OCI-LY1 (cell line): Measurements from ENCODE around the gene COL21A1.

Source experiments
- H2AFZ ChIP-seq: fragments of 200-600 bp; sonication (generic), shearing (Covaris generic); 2 replicates; pipeline ENCODE4 v1.6.0; 2014; ENCODE audit warnings: antibody characterized with exemption, mild to moderate bottlenecking, low read length
- H3F3A ChIP-seq: fragments of 200-600 bp; sonication (generic), shearing (Covaris generic); 2 replicates; pipeline ENCODE4 v1.6.0; 2014; ENCODE audit warnings: mild to moderate bottlenecking, antibody characterized with exemption, low read length, moderate library complexity; ENCODE audit not compliant: insufficient read depth
- H3K27ac ChIP-seq: fragments of 200-600 bp; sonication (generic); 2 replicates; pipeline ENCODE4 v1.5.1; 2014; ENCODE audit warnings: low read length, mixed run types, mild to moderate bottlenecking, low read depth; ENCODE audit not compliant: poor library complexity, severe bottlenecking
- H3K27me3 ChIP-seq: fragments of 200-600 bp; sonication (generic); 2 replicates; pipeline ENCODE4 v1.6.0; 2014; ENCODE audit warnings: antibody characterized with exemption, mild to moderate bottlenecking, low read length, moderate library complexity; ENCODE audit not compliant: insufficient read depth
- H3K36me3 ChIP-seq: fragments of 200-600 bp; sonication (generic); 2 replicates; pipeline ENCODE4 v1.6.1; 2014; ENCODE audit warnings: mild to moderate bottlenecking, antibody characterized with exemption, low read length, moderate library complexity, mixed read lengths; ENCODE audit not compliant: insufficient read depth
- H3K4me1 ChIP-seq: fragments of 200-600 bp; sonication (generic); 2 replicates; pipeline ENCODE4 v1.5.1; 2014; ENCODE audit warnings: mild to moderate bottlenecking, low read length, moderate library complexity; ENCODE audit not compliant: insufficient read depth, severe bottlenecking
- H3K4me2 ChIP-seq: fragments of 200-600 bp; sonication (generic), shearing (Covaris generic); 2 replicates; pipeline ENCODE4 v1.6.1; 2014; ENCODE audit warnings: low read length
- H3K4me3 ChIP-seq: fragments of 200-600 bp; sonication (generic); 2 replicates; pipeline ENCODE4 v1.5.1; 2014; ENCODE audit warnings: low read length, low read depth, mild to moderate bottlenecking, mixed read lengths; ENCODE audit not compliant: poor library complexity, severe bottlenecking
- H3K79me2 ChIP-seq: fragments of 200-600 bp; shearing (Covaris generic); 2 replicates; pipeline ENCODE4 v1.6.1; 2016; ENCODE audit warnings: mixed run types, low read length, mixed read lengths; ENCODE audit not compliant: insufficient read depth
- H3K9ac ChIP-seq: fragments of 200-600 bp; sonication (generic), shearing (Covaris generic); 2 replicates; pipeline ENCODE4 v1.6.1; 2014; ENCODE audit warnings: mild to moderate bottlenecking, low read length, mixed read lengths
- H3K9me2 ChIP-seq: fragments of 200-600 bp; sonication (generic), shearing (Covaris generic); 2 replicates; pipeline ENCODE4 v1.6.1; 2014; ENCODE audit warnings: low read depth, mild to moderate bottlenecking, low read length, mixed read lengths
- H3K9me3 ChIP-seq: fragments of 200-600 bp; shearing (Covaris generic); 2 replicates; pipeline ENCODE4 v1.6.1; 2014; ENCODE audit warnings: low read length, mixed read lengths
- H4K20me1 ChIP-seq: fragments of 200-600 bp; sonication (generic), shearing (Covaris generic); 2 replicates; pipeline ENCODE4 v1.6.0; 2016; ENCODE audit warnings: mild to moderate bottlenecking, low read length; ENCODE audit not compliant: insufficient read depth
- CTCF ChIP-seq: fragments of 200-600 bp; sonication (generic), shearing (Covaris generic); IDR thresholded peaks from 2 replicates; pipeline ENCODE4 v1.5.1; 2017; ENCODE audit warnings: mild to moderate bottlenecking, antibody characterized with exemption, low read length, moderate library complexity, mixed read lengths
- EZH2 ChIP-seq: fragments of 200-600 bp; sonication (generic), shearing (Covaris generic); IDR thresholded peaks from 2 replicates; pipeline ENCODE4 v1.8.0; 2017; ENCODE audit warnings: borderline replicate concordance, mixed run types, mild to moderate bottlenecking, antibody characterized with exemption, low read length, moderate library complexity, mixed read lengths

The COL21A1 gene

DNA sequence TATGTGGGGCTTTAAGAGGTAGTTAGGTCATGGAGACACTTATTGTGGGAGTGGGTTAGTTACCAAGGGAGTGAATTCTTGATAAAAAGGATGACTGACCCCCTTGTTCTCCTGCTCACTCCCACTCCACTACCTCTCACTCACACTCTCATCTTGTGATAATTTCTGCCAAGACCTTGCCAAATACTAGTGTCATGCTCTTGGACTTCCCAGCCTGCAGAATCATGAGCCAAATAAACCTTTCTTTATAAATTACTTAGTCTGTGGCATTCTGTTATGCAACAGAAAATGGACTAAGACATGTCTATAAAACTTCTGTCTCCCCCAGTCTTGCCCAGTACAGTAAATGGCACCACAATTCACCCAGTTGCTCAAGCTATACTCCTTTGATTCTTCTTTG is 93.3 kb downstream of the COL21A1 start:
- Histone ChIP-seq H3K9me3 (no peaks in the 10 kb centered on the region), H3K79me2 (no peaks in the 10 kb centered on the region), H4K20me1 (no peaks in the 10 kb centered on the region), H2AFZ (no peak overlapping the region), H3K27ac (no peak overlapping the region), H3F3A (no peaks in the 10 kb centered on the region), H3K4me1 (no peaks in the 10 kb centered on the region), H3K36me3 (no peaks in the 10 kb centered on the region), H3K4me3 (no peak overlapping the region), H3K9ac (no peak overlapping the region), H3K27me3 (no peaks in the 10 kb centered on the region), H3K4me2 (no peak overlapping the region), H3K9me2 (no peaks in the 10 kb centered on the region)
- TF ChIP-seq CTCF (no peak), EZH2 (no peak)

DNA sequence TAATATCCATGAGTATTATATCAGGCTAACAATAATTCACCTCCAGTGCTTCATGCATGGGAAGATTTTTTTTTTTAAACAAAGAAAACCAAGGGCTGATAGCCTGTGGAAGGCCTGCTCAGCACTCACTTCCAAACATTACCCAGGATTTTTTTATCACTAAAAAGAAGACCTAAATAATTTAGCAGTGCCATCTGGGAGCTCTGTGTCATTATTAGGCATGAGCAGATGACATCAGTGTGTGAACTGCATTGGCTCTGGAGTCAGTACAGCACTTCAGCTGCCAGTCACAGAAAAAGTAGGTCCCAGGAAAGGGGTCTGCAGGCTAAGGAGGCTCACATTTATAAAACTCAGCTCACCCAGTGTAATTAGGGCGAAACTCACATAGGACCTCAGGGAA is 94.8 kb downstream of the COL21A1 start:
- H2AFZ ChIP-seq, result no peak overlapping the region
- no peaks in the 10 kb centered on the region for H3K9me3 ChIP-seq
- no peak overlapping the region for H3K4me3 ChIP-seq
- H3F3A ChIP-seq, result no peaks in the 10 kb centered on the region
- no peak overlapping the region for H3K4me2 ChIP-seq
- no peaks in the 10 kb centered on the region for H3K36me3 ChIP-seq
- H3K9me2 ChIP-seq, result no peaks in the 10 kb centered on the region
- no peaks in the 10 kb centered on the region for H4K20me1 ChIP-seq
- TF ChIP-seq CTCF (no peak), EZH2 (no peak)
- no peaks in the 10 kb centered on the region for H3K79me2 ChIP-seq
- no peaks in the 10 kb centered on the region for H3K4me1 ChIP-seq
- no peaks in the 10 kb centered on the region for H3K27me3 ChIP-seq
- no peak overlapping the region for H3K27ac ChIP-seq
- H3K9ac ChIP-seq, result no peak overlapping the region

DNA sequence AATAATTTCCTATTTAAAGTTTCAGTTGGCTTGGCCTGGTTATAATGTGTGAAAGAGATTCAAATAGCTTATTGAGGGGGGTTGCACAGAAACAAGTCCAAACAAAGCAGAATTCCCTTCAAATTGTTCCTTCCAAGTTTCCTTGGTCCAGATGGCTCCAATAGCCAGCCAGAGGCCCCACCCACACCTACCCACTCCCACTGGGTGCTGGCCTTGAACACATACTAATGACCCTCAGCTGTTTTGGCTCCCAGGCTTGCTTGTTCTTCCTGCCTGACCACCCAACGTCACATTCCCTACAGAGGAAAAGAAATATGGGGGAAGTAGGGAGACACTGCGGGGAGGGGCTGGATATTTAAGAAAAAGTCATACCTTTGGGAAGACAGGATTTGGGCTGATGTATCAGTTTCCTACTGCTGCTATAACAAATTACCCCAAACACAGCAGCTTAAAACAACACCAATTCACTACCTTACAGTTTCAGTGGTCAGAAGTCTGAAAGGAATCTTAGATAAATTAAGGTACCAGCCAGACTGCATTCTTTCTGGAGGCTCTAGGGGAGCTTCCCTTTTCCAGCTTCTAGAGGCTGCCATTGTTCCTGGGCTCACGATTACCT is 95.7 kb downstream of the COL21A1 start:
- Histone ChIP-seq H3K9me2 (no peaks in the 10 kb centered on the region), H3K4me1 (no peaks in the 10 kb centered on the region), H3K27ac (no peak overlapping the region), H3K9ac (no peak overlapping the region), H3K4me3 (no peak overlapping the region), H3K4me2 (no peak overlapping the region), H3K79me2 (no peaks in the 10 kb centered on the region), H3K9me3 (no peaks in the 10 kb centered on the region), H3F3A (no peaks in the 10 kb centered on the region), H4K20me1 (no peaks in the 10 kb centered on the region), H3K27me3 (no peaks in the 10 kb centered on the region), H2AFZ (no peak overlapping the region), H3K36me3 (no peaks in the 10 kb centered on the region)
- TF ChIP-seq EZH2, result no peak
- no peak for TF ChIP-seq CTCF
